Adrenal gland (tissue), 5 donors: Measurements from ENCODE around the gene HDLBP.

Experiments used
- POLR2A ChIP-seq, 2 donors: fragments of 450-650 bp; IDR thresholded peaks; one replicate each; pipeline ENCODE4 v1.6.1; 2017; ENCODE audit warnings: antibody characterized with exemption in 2 of 2, mild to moderate bottlenecking in 2 of 2, moderate library complexity in 1 of 2
- TF ChIP-seq, protein P1 (sequence below), 6 experiments: fragments of 450-650 bp in 4 of 6; fragments of 200-600 bp in 2 of 6; sonication (generic) in 1 of 6; IDR thresholded peaks; 1 replicate in 5 of 6; 2 replicates in 1 of 6; pipeline versions ENCODE4 v1.5.1 to v1.8.0; 2016 to 2021; ENCODE audit warnings: antibody characterized with exemption in 6 of 6, mild to moderate bottlenecking in 2 of 6, moderate library complexity in 1 of 6
- donor health status: DM: no; HTN: no; CAD: no.

DNA sequence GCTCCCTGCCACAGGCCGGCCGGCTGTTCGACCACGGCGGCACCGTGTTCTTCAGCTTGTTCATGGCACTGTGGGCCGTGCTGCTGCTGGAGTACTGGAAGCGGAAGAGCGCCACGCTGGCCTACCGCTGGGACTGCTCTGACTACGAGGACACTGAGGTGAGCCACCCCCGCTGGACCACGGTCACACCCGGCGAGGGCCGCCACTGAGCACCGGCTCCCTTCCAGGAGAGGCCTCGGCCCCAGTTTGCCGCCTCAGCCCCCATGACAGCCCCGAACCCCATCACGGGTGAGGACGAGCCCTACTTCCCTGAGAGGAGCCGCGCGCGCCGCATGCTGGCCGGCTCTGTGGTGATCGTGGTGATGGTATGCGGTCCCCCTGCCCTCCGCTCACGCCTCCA is 106.2 kb downstream of the HDLBP start:
- TF ChIP-seq, protein P1, sequence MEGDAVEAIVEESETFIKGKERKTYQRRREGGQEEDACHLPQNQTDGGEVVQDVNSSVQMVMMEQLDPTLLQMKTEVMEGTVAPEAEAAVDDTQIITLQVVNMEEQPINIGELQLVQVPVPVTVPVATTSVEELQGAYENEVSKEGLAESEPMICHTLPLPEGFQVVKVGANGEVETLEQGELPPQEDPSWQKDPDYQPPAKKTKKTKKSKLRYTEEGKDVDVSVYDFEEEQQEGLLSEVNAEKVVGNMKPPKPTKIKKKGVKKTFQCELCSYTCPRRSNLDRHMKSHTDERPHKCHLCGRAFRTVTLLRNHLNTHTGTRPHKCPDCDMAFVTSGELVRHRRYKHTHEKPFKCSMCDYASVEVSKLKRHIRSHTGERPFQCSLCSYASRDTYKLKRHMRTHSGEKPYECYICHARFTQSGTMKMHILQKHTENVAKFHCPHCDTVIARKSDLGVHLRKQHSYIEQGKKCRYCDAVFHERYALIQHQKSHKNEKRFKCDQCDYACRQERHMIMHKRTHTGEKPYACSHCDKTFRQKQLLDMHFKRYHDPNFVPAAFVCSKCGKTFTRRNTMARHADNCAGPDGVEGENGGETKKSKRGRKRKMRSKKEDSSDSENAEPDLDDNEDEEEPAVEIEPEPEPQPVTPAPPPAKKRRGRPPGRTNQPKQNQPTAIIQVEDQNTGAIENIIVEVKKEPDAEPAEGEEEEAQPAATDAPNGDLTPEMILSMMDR (IDR thresholded peaks at IDR 0.05) = no peak
- no peak for TF ChIP-seq POLR2A (IDR thresholded peaks at IDR 0.05)
